ENCODE data around the gene RASGRP4.

The RASGRP4 gene

DNA sequence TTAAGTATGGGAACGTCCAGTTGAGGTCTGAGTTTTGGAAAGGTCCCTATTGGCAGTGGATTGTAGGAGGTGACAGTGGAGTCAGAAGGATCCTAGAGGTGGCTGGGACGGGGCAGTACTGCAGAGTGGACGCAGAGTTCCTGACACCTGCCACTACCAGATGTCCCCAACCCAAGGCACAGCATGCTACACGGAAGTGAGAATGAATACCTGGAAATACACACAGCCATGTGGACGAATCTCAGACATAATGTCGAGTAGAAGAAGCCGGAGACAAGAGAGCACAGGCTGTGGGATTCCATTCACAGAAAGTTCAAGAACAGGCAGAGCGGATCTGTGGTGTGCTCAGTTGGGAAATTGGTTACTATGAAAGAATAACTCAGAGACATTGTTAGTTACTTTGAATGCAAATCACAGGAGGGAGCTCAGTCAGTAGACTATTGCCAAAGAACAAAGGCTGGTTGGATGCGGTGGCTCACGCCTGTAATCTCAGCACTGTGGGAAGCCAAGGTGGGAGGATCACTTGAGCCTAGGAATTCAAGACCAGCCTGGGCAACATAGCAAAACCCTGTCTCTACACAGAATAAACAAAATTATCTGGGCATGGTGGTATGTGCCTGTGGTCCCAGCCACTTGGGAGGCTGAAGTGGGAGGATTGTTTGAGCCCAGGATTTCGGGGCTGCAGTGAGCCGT, 44.9 kb upstream of the RASGRP4 start:
- Histone ChIP-seq H4K20me1 (ENCODE audit: insufficient read depth, low read length, poor library complexity, severe bottlenecking) (no peaks in the 10 kb centered on the region), H3K4me1 (ENCODE audit: insufficient read depth, low read length, poor library complexity, severe bottlenecking) (peaks cover 6% of the 10 kb centered on the region), H3K9ac (ENCODE audit: low read depth, low read length, poor library complexity, severe bottlenecking) (no peak overlapping the region), H2AFZ (ENCODE audit: low read length) (no peak overlapping the region), H3K9me2 (replicated peaks; ENCODE audit: low read depth, low read length) (no peaks in the 10 kb centered on the region), H3F3A (ENCODE audit: low read depth) (no peaks in the 10 kb centered on the region), H3K9me3 (ENCODE audit: insufficient read depth, low read depth, low read length) (no peaks in the 10 kb centered on the region), H3K36me3 (ENCODE audit: insufficient read depth, low read length) (no peaks in the 10 kb centered on the region), H3K27me3 (ENCODE audit: insufficient read depth, low read length, poor library complexity, severe bottlenecking) (no peaks in the 10 kb centered on the region), H3K4me2 (ENCODE audit: low read depth, low read length, poor library complexity, severe bottlenecking) (no peak overlapping the region), H3K4me3 (ENCODE audit: low read length, poor library complexity, severe bottlenecking) (no peak overlapping the region), H3K79me2 (ENCODE audit: insufficient read depth, low read length) (no peaks in the 10 kb centered on the region)
- TF ChIP-seq, protein P1, sequence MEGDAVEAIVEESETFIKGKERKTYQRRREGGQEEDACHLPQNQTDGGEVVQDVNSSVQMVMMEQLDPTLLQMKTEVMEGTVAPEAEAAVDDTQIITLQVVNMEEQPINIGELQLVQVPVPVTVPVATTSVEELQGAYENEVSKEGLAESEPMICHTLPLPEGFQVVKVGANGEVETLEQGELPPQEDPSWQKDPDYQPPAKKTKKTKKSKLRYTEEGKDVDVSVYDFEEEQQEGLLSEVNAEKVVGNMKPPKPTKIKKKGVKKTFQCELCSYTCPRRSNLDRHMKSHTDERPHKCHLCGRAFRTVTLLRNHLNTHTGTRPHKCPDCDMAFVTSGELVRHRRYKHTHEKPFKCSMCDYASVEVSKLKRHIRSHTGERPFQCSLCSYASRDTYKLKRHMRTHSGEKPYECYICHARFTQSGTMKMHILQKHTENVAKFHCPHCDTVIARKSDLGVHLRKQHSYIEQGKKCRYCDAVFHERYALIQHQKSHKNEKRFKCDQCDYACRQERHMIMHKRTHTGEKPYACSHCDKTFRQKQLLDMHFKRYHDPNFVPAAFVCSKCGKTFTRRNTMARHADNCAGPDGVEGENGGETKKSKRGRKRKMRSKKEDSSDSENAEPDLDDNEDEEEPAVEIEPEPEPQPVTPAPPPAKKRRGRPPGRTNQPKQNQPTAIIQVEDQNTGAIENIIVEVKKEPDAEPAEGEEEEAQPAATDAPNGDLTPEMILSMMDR (conservative IDR thresholded peaks at IDR 0.05; ENCODE audit: low read length) = no peak
- no peak for TF ChIP-seq EZH2phosphoT487 (IDR thresholded peaks at IDR 0.05; ENCODE audit: borderline replicate concordance)

DNA sequence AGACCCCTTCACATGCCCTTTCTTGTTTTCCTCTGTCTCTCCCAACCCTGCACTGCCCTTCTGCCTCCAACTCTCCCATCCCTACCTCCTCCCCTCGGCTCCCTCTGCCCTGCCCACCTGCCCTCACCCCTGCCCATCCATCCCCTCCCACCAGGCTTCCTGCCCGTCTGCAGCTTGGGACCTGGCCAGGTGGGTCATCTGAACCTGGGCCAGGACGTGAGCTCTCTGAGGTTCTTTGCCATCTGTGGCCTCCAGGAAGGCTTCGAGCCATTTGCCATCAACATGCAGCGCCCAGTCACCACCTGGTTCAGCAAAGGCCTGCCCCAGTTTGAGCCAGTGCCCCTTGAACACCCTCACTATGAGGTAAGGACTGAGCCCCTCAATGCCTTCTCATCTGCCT, 43.1 kb upstream of the RASGRP4 start:
- Histone ChIP-seq H2AFZ (ENCODE audit: low read length) (no peak overlapping the region), H3K36me3 (ENCODE audit: insufficient read depth, low read length) (no peaks in the 10 kb centered on the region)
- TF ChIP-seq EZH2phosphoT487 (IDR thresholded peaks at IDR 0.05; ENCODE audit: borderline replicate concordance) = no peak
- TF ChIP-seq, protein P1 (conservative IDR thresholded peaks at IDR 0.05; ENCODE audit: low read length) = no peak

DNA sequence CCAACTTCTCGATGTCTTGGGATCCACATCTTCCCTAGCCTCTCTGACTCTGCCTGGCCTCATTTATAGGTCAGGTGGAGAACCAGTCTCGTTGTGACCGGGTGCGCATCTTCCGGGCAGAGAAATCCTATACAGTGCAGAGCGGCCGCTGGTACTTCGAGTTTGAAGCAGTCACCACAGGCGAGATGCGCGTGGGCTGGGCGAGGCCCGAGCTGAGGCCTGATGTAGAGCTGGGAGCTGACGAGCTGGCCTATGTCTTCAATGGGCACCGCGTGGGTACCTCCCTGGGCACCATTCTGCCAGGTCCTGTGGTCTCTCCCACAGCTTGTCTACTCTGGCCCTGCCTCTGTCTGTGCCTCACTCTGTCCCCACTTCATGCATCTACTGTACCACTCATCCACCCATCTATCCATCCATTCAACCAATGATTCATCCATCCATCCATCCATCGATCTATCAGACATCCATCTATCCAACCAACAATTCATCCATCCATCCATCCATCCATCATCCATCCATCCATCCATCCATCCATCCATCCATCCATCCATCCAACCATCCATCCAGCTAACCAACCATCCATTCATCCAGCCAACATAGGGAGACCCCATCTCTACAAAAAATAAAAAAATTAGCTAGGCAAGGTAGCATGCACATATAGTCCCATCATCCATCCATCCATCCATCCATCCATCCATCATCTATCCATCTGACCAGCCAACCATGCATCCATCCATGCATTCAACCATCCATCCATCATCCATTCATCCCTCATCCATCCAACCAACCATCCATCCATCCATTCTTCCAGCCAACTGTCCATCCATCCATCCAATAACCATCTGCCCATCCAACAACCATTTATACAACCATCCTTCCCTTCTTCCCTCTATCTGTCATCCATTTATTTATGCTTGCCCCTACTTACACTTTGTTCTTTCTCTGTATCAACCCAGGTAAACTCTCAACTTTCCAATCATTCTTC, 41.8 kb upstream of the RASGRP4 start:
- Histone ChIP-seq H3F3A (ENCODE audit: low read depth) (no peaks in the 10 kb centered on the region), H3K4me2 (ENCODE audit: low read depth, low read length, poor library complexity, severe bottlenecking) (no peak overlapping the region), H3K4me1 (ENCODE audit: insufficient read depth, low read length, poor library complexity, severe bottlenecking) (peaks cover 6% of the 10 kb centered on the region), H3K79me2 (ENCODE audit: insufficient read depth, low read length) (no peaks in the 10 kb centered on the region), H4K20me1 (ENCODE audit: insufficient read depth, low read length, poor library complexity, severe bottlenecking) (no peaks in the 10 kb centered on the region), H3K36me3 (ENCODE audit: insufficient read depth, low read length) (no peaks in the 10 kb centered on the region), H3K9me3 (ENCODE audit: insufficient read depth, low read depth, low read length) (no peaks in the 10 kb centered on the region), H3K9ac (ENCODE audit: low read depth, low read length, poor library complexity, severe bottlenecking) (no peak overlapping the region), H2AFZ (ENCODE audit: low read length) (no peak overlapping the region), H3K27me3 (ENCODE audit: insufficient read depth, low read length, poor library complexity, severe bottlenecking) (no peaks in the 10 kb centered on the region), H3K4me3 (ENCODE audit: low read length, poor library complexity, severe bottlenecking) (no peak overlapping the region), H3K9me2 (replicated peaks; ENCODE audit: low read depth, low read length) (no peaks in the 10 kb centered on the region)
- TF ChIP-seq EZH2phosphoT487 (IDR thresholded peaks at IDR 0.05; ENCODE audit: borderline replicate concordance) = no peak
- TF ChIP-seq, protein P1 (conservative IDR thresholded peaks at IDR 0.05; ENCODE audit: low read length) = no peak

More for the DNA sequence above, 43.1 kb upstream of the RASGRP4 start:
- Histone ChIP-seq H3K79me2 (ENCODE audit: insufficient read depth, low read length) (no peaks in the 10 kb centered on the region), H3K9me3 (ENCODE audit: insufficient read depth, low read depth, low read length) (no peaks in the 10 kb centered on the region), H3K4me3 (ENCODE audit: low read length, poor library complexity, severe bottlenecking) (no peak overlapping the region), H3K27me3 (ENCODE audit: insufficient read depth, low read length, poor library complexity, severe bottlenecking) (no peaks in the 10 kb centered on the region), H3F3A (ENCODE audit: low read depth) (no peaks in the 10 kb centered on the region), H3K4me1 (ENCODE audit: insufficient read depth, low read length, poor library complexity, severe bottlenecking) (peaks cover 6% of the 10 kb centered on the region), H3K9ac (ENCODE audit: low read depth, low read length, poor library complexity, severe bottlenecking) (no peak overlapping the region), H3K4me2 (ENCODE audit: low read depth, low read length, poor library complexity, severe bottlenecking) (no peak overlapping the region), H4K20me1 (ENCODE audit: insufficient read depth, low read length, poor library complexity, severe bottlenecking) (no peaks in the 10 kb centered on the region), H3K9me2 (replicated peaks; ENCODE audit: low read depth, low read length) (no peaks in the 10 kb centered on the region)
